HG02870 (cell line): ENCODE data around the gene SLC44A1.

Experiments used
- ATAC-seq: cut with Tn5 transposase; IDR thresholded peaks from one replicate; pipeline ENCODE4 v1.9.1; 2021; ENCODE audit warnings: mild to moderate bottlenecking, moderate library complexity; ENCODE audit not compliant: unreplicated experiment

Gene SLC44A1

GRCh38 chr9:105269593-105269992, 25.1 kb downstream of the SLC44A1 start:
- no peak for ATAC-seq

- no peak for ATAC-seq
These were observed 26.3 kb downstream of the SLC44A1 start for GRCh38 chr9:105270711-105271110.

- ATAC-seq, result no peak
These were observed 29.3 kb downstream of the SLC44A1 start for GRCh38 chr9:105273731-105274130.

DNA sequence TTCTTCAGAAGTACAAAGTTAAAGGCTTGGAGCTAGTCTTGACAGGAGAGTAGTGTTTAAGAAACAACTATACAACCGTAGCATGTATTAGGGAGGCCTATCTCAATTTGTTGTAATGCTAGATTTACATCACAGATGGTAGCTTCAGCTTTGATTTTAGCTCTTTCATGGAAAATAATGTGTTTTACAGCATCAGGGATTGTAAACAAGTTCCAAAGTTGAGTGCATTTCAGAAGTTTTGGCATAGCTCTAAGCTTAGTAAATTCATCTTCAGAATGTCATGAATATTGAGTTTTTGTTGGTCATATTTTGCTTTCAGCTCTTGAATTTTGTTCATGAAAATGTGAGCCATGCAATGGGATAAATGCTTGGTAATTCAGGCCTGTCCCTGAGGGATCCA, 30.7 kb downstream of the SLC44A1 start:
- no peak for ATAC-seq

- no peak for ATAC-seq
These were observed 31.5 kb downstream of the SLC44A1 start for GRCh38 chr9:105275938-105276337.

DNA sequence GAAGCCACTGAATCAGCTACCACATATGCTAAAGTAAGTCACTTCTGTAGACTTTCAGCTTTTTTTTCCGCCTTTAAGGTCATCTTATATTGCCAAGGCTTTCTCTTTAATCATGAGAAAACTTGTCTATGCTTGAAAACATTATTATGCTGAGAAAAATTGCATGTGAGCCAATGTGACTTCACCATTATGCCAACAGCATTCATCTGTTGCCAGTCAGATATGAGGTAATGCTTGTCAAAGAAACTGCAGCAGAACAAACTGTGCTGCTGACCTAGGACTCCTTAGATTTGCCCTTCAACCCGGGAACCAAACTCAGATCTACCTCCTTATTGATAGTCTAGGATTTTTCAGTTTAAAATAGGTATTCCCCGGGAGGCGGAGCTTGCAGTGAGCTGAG, 34.3 kb downstream of the SLC44A1 start:
- no peak for ATAC-seq

- no peak for ATAC-seq
These were observed 36.2 kb downstream of the SLC44A1 start for GRCh38 chr9:105280691-105281090.

GRCh38 chr9:105281272-105281671, 36.8 kb downstream of the SLC44A1 start:
- ATAC-seq, result no peak

- no peak for ATAC-seq
These were observed 37.5 kb downstream of the SLC44A1 start for GRCh38 chr9:105281926-105282325.

DNA sequence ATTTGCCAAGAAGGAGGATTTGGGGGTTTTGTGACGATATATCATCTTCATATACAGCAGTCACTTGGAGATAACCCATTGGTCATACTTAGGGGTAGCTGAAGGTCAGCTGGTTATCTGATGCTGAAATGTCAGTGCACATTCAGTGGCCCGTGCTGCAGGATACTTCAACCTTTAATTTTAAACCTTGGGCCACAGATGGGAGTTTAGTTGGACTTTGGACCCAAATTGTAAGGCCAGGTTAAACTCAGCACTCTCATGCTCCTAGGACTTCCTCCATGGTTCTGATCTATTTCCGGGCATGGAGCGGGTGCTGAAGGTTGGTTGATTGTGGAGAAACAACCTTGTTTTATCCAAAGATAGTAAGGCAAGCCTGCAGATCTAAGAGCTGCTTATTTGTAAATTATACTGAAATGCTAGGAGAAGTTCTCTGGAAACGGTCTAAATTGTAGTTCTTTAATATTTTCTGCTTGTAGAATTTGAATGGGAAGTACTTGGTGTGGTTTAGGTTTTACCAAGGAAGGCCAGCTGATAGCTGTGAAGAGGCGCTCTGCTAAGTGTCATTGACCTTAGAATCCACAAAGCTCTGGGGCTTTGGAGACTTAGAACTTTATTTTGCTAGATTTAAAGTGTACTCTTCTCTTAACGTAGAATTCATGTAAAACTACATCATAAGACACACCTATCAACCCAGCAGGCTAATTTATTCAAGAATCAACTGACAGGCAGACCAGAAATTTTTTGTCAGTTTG, 38.6 kb downstream of the SLC44A1 start:
- ATAC-seq, result no peak

DNA sequence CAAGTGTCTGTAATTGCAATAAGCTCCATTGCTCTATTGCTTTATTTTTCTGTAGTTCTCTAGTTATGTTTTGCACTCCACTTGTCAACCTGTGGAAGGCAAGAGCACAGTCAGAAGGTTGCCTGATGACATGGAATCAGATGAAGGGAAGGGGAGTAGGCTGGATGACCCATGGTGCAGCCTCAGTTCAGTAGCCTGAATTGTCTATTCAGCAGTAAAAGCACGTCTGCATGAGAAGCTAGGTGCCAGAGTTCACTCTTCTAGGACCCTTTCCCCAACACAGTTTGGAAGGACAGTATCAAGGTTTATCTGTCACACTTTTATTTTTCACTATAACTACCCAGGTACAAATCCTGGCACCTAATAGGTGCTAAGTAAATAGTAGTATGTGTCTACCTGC, 39.3 kb downstream of the SLC44A1 start:
- no peak for ATAC-seq

DNA sequence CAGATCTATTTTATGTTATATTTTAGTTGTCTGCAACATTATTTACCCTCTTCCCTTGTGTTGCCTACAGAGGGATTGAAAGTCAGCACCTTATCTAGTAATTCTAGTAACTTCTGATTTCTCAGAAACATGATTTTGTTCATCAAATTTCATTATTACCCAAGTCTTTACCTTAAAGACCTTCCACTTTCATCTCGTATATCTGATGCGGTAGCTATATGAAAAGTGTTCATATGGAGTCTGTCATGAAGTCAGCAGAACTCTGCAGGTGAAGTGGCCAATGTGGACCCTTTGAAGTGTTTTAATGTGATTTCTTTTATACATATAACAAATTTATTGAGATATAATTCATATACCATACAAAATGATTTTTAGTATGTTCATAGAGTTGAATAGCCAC, 40.0 kb downstream of the SLC44A1 start:
- ATAC-seq, result no peak

DNA sequence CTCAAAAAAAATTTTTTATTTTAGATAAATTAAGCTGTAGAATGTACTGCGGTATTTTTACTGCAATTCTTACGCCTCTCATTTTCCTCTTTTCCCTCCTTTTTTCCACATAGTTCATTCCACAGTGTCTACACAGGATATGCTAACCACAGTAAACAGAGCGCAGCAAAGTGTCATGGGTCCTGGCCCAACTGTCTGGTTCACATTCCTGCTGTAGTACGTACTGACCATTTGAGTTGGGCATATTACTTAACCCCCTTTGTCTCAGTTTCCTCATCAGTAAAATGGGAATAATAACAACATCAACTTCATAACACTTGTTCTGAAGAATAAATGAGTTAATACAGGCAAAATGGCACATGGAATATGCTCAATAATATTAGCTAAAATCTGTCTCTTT, 41.6 kb downstream of the SLC44A1 start:
- ATAC-seq, result no peak

- ATAC-seq, result no peak
These were observed 44.9 kb downstream of the SLC44A1 start for GRCh38 chr9:105289305-105289704.

GRCh38 chr9:105290418-105290817, 46.0 kb downstream of the SLC44A1 start:
- no peak for ATAC-seq

GRCh38 chr9:105290954-105291353, 46.5 kb downstream of the SLC44A1 start:
- no peak for ATAC-seq

- no peak for ATAC-seq
These were observed 47.0 kb downstream of the SLC44A1 start for GRCh38 chr9:105291422-105291859.

- ATAC-seq, result no peak
These were observed 47.5 kb downstream of the SLC44A1 start for GRCh38 chr9:105291938-105292337.

GRCh38 chr9:105293408-105293807, 49.0 kb downstream of the SLC44A1 start:
- ATAC-seq, result no peak

GRCh38 chr9:105295201-105295550, 50.7 kb downstream of the SLC44A1 start:
- ATAC-seq, result no peak

- no peak for ATAC-seq
These were observed 51.5 kb downstream of the SLC44A1 start for GRCh38 chr9:105295986-105296385.

- no peak for ATAC-seq
These were observed 52.0 kb downstream of the SLC44A1 start for GRCh38 chr9:105296445-105296844.

GRCh38 chr9:105296877-105297287, 52.4 kb downstream of the SLC44A1 start:
- no peak for ATAC-seq
